ENCODE measurements around the gene C12orf57.
A peak's percentile ranks its signal among the peaks of the same experiment; 100 is the strongest.

C12orf57 gene

GRCh38 chr12:6914246-6914946 lies 29.4 kb upstream of the C12orf57 start, which contains the start of gene ENO2:
Gene ENO2 (plus strand): TSS chr12:6914580. CDS start chr12:6915833, 1,253 bp downstream.
- TF ChIP-seq CTCF (IDR thresholded peaks at IDR 0.05; ENCODE audit: low read depth, low read length): no peak
- peak within 1 kb of the TSS; percentile 60 to 91 for H3K4me3 ChIP-seq (replicated peaks in 1 of 2; ENCODE audit: low read depth in 2 of 2, low read length in 2 of 2)
- peak; percentile 58 to 68 for DNase-seq (ENCODE audit: low read depth in 2 of 2)

- no peak for TF ChIP-seq CTCF (IDR thresholded peaks at IDR 0.05; ENCODE audit: low read depth, low read length)
- DNase-seq (ENCODE audit: low read depth in 2 of 2): no peak
- H3K4me3 ChIP-seq (replicated peaks in 1 of 2; ENCODE audit: low read depth in 2 of 2, low read length in 2 of 2): peak overlapping the region; percentile 60 to 91
Measured at GRCh38 chr12:6914947-6915788, 28.7 kb upstream of the C12orf57 start.

- no peak for DNase-seq (ENCODE audit: low read depth in 2 of 2)
- TF ChIP-seq CTCF (IDR thresholded peaks at IDR 0.05; ENCODE audit: low read depth, low read length): no peak
- H3K4me3 ChIP-seq (replicated peaks in 1 of 2; ENCODE audit: low read depth in 2 of 2, low read length in 2 of 2): peak overlapping the region in 1 of 2 donors; percentile 91
Measured at GRCh38 chr12:6915789-6916285, 28.0 kb upstream of the C12orf57 start.

GRCh38 chr12:6916426-6917200 lies 27.2 kb upstream of the C12orf57 start:
- no peak for TF ChIP-seq CTCF (IDR thresholded peaks at IDR 0.05; ENCODE audit: low read depth, low read length)
- H3K4me3 ChIP-seq (replicated peaks in 1 of 2; ENCODE audit: low read depth in 2 of 2, low read length in 2 of 2): no peak overlapping the region
- DNase-seq (ENCODE audit: low read depth in 2 of 2): no peak

- peak in 1 of 2 donors; percentile 62 for DNase-seq (ENCODE audit: low read depth in 2 of 2)
- no peak overlapping the region for H3K4me3 ChIP-seq (replicated peaks in 1 of 2; ENCODE audit: low read depth in 2 of 2, low read length in 2 of 2)
Measured at GRCh38 chr12:6917491-6918231, 26.2 kb upstream of the C12orf57 start.

More at GRCh38 chr12:6917491-6918231, 26.2 kb upstream of the C12orf57 start:
- TF ChIP-seq CTCF (IDR thresholded peaks at IDR 0.05; ENCODE audit: low read depth, low read length): no peak
